Parathyroid adenoma (tissue), 2 donors: ENCODE results near the gene ZNG1F.
"Not testable (repeated sequence)": the region's sequence is repeated elsewhere in the genome, so short reads cannot be mapped to it uniquely, and the experiment has no call there.

Source experiments
- H2AFZ ChIP-seq: fragments of 300-600 bp; sonication (generic); one replicate; pipeline ENCODE4 v1.7.0; 2017; ENCODE audit warnings: antibody characterized with exemption, mild to moderate bottlenecking
- H3K27ac ChIP-seq: fragments of 300-600 bp; sonication (generic); one replicate; pipeline ENCODE4 v1.7.0; 2017
- H3K27me3 ChIP-seq: fragments of 300-600 bp; sonication (generic); one replicate; pipeline ENCODE4 v1.7.0; 2017; ENCODE audit warnings: low read length; ENCODE audit not compliant: control insufficient read depth, insufficient read depth
- H3K36me3 ChIP-seq: fragments of 300-600 bp; sonication (generic); one replicate; pipeline ENCODE4 v1.7.0; 2017; ENCODE audit warnings: low read length; ENCODE audit not compliant: control insufficient read depth, insufficient read depth
- H3K4me1 ChIP-seq: fragments of 300-600 bp; sonication (generic); one replicate; pipeline ENCODE4 v1.7.0; 2017; ENCODE audit warnings: control low read depth
- H3K4me2 ChIP-seq: fragments of 300-600 bp; sonication (generic); one replicate; pipeline ENCODE4 v1.7.0; 2017; ENCODE audit warnings: low read length
- H3K4me3 ChIP-seq: fragments of 300-600 bp; sonication (generic); one replicate; pipeline ENCODE4 v1.7.0; 2017; ENCODE audit warnings: low read depth, low read length
- H3K79me2 ChIP-seq: fragments of 300-600 bp; sonication (generic); one replicate; pipeline ENCODE4 v1.7.0; 2017; ENCODE audit warnings: control low read depth
- H3K9ac ChIP-seq: fragments of 300-600 bp; sonication (generic); one replicate; pipeline ENCODE4 v1.7.0; 2017; ENCODE audit warnings: mild to moderate bottlenecking
- H3K9me3 ChIP-seq: fragments of 300-600 bp; sonication (generic); one replicate; pipeline ENCODE4 v1.7.0; 2017; ENCODE audit warnings: low read length; ENCODE audit not compliant: control insufficient read depth
- CTCF ChIP-seq: fragments of 300-600 bp; sonication (generic); IDR thresholded peaks from one replicate; pipeline ENCODE4 v1.7.0; 2017; ENCODE audit warnings: antibody characterized with exemption, mild to moderate bottlenecking
- donor health status: primary hyperparathyroidism.

Gene ZNG1F

GRCh38 chr9:41088450-41089059 is 100.6 kb downstream of the ZNG1F start:
- not testable (repeated sequence) for H3K36me3 ChIP-seq, H3K27me3 ChIP-seq, H3K9ac ChIP-seq, H2AFZ ChIP-seq, H3K4me1 ChIP-seq, H3K27ac ChIP-seq, H3K4me3 ChIP-seq, H3K4me2 ChIP-seq, H3K9me3 ChIP-seq, H3K79me2 ChIP-seq
- peak; percentile 27 for TF ChIP-seq CTCF

GRCh38 chr9:41087929-41088328 is 101.2 kb downstream of the ZNG1F start:
- H3K4me1 ChIP-seq, H2AFZ ChIP-seq, H3K79me2 ChIP-seq, H3K9me3 ChIP-seq, H3K4me3 ChIP-seq, H3K36me3 ChIP-seq, H3K27me3 ChIP-seq, H3K4me2 ChIP-seq, H3K9ac ChIP-seq, H3K27ac ChIP-seq: not testable (repeated sequence)

GRCh38 chr9:41087157-41087780 is 101.8 kb downstream of the ZNG1F start:
- H3K79me2 ChIP-seq, H3K27me3 ChIP-seq, H3K9me3 ChIP-seq, H3K4me3 ChIP-seq, H3K4me2 ChIP-seq, H3K36me3 ChIP-seq, H2AFZ ChIP-seq, H3K9ac ChIP-seq, H3K4me1 ChIP-seq, H3K27ac ChIP-seq: not testable (repeated sequence)

GRCh38 chr9:41086685-41087084 is 102.4 kb downstream of the ZNG1F start:
- H3K4me3 ChIP-seq, H3K9me3 ChIP-seq, H3K9ac ChIP-seq, H3K4me2 ChIP-seq, H2AFZ ChIP-seq, H3K79me2 ChIP-seq, H3K27ac ChIP-seq, H3K36me3 ChIP-seq, H3K4me1 ChIP-seq, H3K27me3 ChIP-seq: not testable (repeated sequence)

- not testable (repeated sequence) for H3K4me2 ChIP-seq, H3K27me3 ChIP-seq, H3K4me1 ChIP-seq, H3K4me3 ChIP-seq, H3K79me2 ChIP-seq, H3K27ac ChIP-seq, H3K36me3 ChIP-seq, H3K9me3 ChIP-seq, H2AFZ ChIP-seq, H3K9ac ChIP-seq
These were observed 102.9 kb downstream of the ZNG1F start for GRCh38 chr9:41086215-41086614.

GRCh38 chr9:41082358-41082757 is 106.8 kb downstream of the ZNG1F start:
- H3K9me3 ChIP-seq, H3K4me2 ChIP-seq, H3K4me1 ChIP-seq, H3K4me3 ChIP-seq, H3K27me3 ChIP-seq, H3K27ac ChIP-seq, H3K79me2 ChIP-seq, H3K36me3 ChIP-seq, H2AFZ ChIP-seq, H3K9ac ChIP-seq: not testable (repeated sequence)
